ENCODE measurements around the gene SLC7A7.
"Not testable (repeated sequence)": the region's sequence is repeated elsewhere in the genome, so short reads cannot be mapped to it uniquely, and the experiment has no call there.

Gene SLC7A7

DNA sequence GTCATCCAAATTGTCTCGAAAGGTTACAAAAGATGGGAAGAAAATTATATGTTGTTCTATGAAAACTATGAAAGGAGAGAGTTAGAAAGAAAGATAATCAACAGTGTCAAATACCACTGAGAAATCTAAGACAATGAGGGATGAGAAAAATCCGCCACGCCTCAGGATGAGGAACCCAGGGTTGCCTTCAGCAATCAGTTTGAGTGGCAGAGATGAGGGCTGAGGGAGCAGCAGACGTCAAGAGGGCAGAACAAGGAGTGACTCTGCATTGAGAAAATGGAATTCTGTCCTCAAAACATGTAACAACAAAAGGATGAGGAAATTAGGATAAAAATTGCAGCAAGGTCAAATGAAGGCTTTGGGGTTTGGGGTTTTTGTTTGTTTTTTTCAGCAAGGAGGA lies 67.0 kb downstream of the SLC7A7 start:
- no peak for DNase-seq

DNA sequence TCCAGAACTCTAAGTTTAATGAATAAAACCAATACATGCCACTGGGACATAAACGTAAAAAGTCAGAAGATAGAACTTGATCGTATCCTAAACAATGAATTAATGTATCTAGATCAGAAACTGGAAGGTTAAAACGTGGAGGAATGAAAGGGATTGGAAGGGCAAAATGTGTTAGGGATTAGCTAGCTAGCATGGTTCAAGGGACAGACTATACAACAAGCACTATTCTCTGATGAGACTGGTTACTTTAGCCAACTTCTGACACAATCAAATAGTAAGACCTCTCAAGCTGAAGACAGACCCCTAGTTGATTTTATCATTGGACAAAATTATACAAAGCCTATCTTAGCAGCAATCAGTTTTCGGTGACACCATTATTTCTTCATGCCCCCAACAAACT lies 67.5 kb downstream of the SLC7A7 start:
- no peak for DNase-seq

- no peak for DNase-seq
Measured at GRCh38 chr14:22740020-22740419, 75.2 kb downstream of the SLC7A7 start.

DNA sequence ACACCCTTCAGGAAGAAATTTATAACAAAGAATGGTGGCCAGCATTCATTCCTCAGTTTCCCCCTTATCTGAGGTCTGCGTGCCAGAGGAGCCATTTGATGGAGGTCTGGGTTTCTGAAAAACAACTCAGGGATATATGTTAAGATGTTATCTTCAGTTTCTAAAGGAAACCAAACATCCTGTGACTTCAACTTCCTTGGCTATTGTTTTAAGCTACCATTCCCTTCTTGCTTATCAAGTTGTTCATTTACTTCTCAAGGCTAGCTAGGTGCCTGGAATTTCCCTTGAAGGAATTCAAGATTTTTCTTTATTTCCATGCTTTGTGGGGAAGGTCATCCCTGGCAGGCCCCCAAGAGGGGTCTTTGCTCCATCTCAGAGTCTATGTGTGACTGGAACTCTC lies 75.8 kb downstream of the SLC7A7 start:
- no peak for DNase-seq

DNA sequence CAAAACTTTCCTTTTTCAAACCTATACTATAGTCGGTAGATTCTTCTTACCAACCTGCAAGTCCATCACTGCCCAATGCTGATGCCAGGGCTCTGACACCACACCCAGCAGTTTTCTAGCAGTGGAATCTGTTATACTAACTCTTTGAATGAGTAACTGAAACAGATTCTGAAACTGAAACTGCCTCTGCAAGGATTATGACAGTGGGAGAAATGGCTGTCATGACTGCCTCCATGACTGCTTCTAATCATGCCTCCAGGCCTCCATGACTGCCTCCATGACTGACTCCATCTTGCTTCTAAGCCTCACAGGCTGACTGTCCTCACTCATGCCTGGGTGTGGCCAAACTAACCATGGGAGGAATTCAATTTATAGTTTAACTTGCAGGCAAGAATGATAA lies 78.2 kb downstream of the SLC7A7 start:
- DNase-seq: no peak

DNA sequence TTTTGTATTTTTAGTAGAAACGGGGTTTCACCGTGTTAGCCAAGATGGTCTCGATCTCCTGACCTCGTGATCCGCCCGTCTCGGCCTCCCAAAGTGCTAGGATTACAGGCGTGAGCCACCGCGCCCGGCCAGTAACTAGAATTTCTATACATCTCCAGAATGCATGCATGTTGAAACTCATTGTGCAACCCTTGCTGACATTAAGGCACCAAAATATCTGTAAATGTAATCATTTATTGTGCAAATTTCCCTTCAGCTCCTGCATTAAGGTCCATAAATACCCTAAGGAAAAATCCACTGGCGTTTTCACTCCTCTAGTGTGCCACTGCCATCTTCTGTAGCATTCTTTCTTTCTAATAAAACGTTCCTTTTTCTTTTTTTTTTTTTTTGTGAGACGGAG lies 78.9 kb downstream of the SLC7A7 start:
- DNase-seq: not testable (repeated sequence)

DNA sequence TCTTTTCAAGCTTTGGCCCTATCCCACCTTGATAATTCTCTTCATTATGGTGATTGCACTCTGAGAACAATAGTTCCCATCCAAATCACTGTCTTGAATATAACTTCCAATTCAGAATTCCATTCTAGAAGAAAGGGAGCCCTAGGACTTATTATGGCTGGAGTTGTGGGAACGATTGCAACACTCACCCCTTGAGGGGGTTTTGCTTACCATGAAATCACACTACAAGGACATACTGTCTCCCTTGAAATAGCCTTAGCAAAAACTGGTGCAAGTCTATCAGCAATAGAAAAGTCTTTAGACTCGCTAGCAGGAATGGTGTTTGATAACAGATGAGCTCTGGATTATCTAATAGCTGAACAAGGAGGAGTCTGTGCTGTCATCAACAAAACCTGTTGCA lies 80.1 kb downstream of the SLC7A7 start:
- DNase-seq: no peak

DNA sequence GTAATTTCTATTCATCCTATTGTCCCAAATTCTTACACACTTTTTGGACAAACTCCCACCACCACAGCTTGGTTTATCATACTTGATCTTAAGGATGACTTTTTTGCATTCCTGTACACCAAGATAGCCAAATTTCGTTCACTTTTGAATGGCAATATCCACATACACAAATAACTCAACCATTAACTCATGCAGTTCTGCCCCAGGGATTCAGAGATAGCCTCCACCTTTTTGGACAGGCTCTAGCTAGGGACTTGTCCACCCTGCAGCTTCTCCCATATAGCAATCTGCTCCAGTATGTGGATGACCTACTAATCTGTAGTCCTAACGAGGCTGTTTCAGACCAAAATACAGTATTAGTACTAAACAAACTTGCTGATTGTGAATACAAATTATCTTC lies 81.4 kb downstream of the SLC7A7 start:
- DNase-seq: no peak

- not testable (repeated sequence) for DNase-seq
Measured at GRCh38 chr14:22732062-22732461, 83.2 kb downstream of the SLC7A7 start.

- DNase-seq: no peak
Measured at GRCh38 chr14:22726012-22726411, 89.2 kb downstream of the SLC7A7 start.

DNA sequence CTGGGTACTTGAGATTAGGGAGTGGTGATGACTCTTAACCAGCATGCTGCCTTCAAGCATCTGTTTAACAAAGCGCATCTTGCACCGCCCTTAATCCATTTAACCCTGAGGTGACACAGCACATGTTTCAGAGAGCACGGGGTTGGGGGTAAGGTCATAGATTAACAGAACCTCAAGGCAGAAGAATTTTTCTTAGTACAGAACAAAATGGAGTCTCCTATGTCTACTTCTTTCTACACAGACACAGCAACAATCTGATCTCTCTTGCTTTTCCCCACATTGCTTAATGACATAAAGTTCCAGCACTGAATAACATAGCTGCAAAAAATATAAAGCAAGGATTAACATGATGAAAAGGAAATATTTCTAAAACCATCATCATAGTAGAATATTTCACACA lies 89.9 kb downstream of the SLC7A7 start:
- not testable (repeated sequence) for DNase-seq

DNA sequence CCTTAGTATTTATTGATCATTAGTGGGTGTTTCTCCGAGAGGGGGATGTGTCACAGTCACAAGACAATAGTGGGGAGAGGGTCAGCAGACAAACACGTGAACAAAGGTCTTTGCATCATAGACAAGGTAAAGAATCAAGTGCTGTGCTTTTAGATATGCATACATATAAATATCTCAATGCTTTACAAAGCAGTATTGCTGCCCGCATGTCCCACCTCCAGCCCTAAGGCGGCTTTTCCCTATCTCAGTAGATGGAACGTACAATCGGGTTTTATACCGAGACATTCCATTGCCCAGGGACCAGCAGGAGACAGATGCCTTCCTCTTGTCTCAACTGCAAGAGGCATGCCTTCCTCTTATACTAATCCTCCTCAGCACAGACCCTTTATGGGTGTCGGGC lies 90.4 kb downstream of the SLC7A7 start:
- DNase-seq: not testable (repeated sequence)

DNA sequence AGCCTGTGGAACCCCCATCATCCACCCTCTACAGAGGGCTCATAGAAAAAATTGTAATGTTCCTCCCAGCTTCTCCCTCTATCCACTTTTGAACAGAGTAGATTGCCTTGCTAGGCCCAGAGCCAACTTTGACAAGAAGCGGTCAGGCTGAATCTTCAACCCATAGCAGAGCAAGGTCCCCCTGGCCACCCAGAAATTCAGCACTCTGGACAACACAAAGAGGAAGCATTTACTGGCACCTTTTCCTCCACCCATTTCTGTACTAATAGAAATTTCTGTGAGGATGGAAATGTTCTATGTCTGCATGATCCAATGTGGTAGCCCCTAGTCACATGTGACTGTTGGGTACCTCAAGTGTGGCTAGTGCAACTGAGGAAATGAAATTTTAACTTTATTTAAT lies 91.4 kb downstream of the SLC7A7 start:
- DNase-seq: no peak

Data from NCI-H1092 (cell line).